Keratinocyte (primary cell): ENCODE results near the gene SMTNL1. TPM values are rescaled to one million over a fixed set of nuclear protein-coding genes. Genes with fewer than 3 reads are reported as not detected.

Experiments used
- DNase-seq: peaks from one replicate; pipeline ENCODE4 v3.0.0-alpha.2; 2011; ENCODE audit warnings: low read depth, missing footprints, low spot score
- FAIRE-seq: peaks from 2 replicates; lab custom pipeline; 2011; peaks lifted over from hg19 to GRCh38; lab: Jason Lieb, UNC
- H2AFZ ChIP-seq: 2 replicates; pipeline ENCODE4 v1.6.0; 2012; ENCODE audit warnings: low read length, control low read depth, inconsistent platforms; ENCODE audit not compliant: control insufficient read depth
- H3K27ac ChIP-seq: 2 replicates; pipeline ENCODE4 v1.5.1; 2011; ENCODE audit warnings: low read length; ENCODE audit not compliant: control insufficient read depth, insufficient read depth
- H3K27me3 ChIP-seq: 3 replicates; pipeline ENCODE4 v1.6.0; 2011; ENCODE audit warnings: low read length; ENCODE audit not compliant: control insufficient read depth, insufficient read depth; ENCODE audit errors: extremely low read depth
- H3K36me3 ChIP-seq, 2 experiments: 2 replicates in 1 of 2; 3 replicates in 1 of 2; pipeline ENCODE4 v1.5.1; 2011; ENCODE audit warnings: low read length in 2 of 2, mild to moderate bottlenecking in 1 of 2; ENCODE audit not compliant: control insufficient read depth in 2 of 2, insufficient read depth in 2 of 2; ENCODE audit errors: extremely low read depth in 1 of 2
- H3K4me1 ChIP-seq: 3 replicates; pipeline ENCODE4 v1.5.1; 2011; ENCODE audit warnings: low read length; ENCODE audit not compliant: control insufficient read depth, insufficient read depth; ENCODE audit errors: extremely low read depth
- H3K4me2 ChIP-seq: 3 replicates; pipeline ENCODE4 v1.6.0; 2011; ENCODE audit warnings: low read depth, low read length; ENCODE audit not compliant: control insufficient read depth, insufficient read depth; ENCODE audit errors: extremely low read depth
- H3K4me3 ChIP-seq, 3 experiments: fragments of 200-600 bp in 1 of 3; sonication (generic) in 1 of 3; 2 replicates in 2 of 3; 3 replicates in 1 of 3; pipeline ENCODE4 v1.5.1; 2011 to 2016; ENCODE audit warnings: low read length in 3 of 3, mild to moderate bottlenecking in 3 of 3, control low read depth in 2 of 3, inconsistent platforms in 1 of 3, low read depth in 1 of 3, mixed read lengths in 1 of 3, mixed run types in 1 of 3, moderate library complexity in 1 of 3; ENCODE audit not compliant: control insufficient read depth in 2 of 3, insufficient read depth in 2 of 3; ENCODE audit errors: extremely low read depth in 1 of 3
- H3K79me2 ChIP-seq: 2 replicates; pipeline ENCODE4 v1.6.0; 2012; ENCODE audit warnings: low read length; ENCODE audit not compliant: control insufficient read depth, insufficient read depth
- H3K9ac ChIP-seq: 3 replicates; pipeline ENCODE4 v1.6.0; 2011; ENCODE audit warnings: low read length; ENCODE audit not compliant: control insufficient read depth, insufficient read depth; ENCODE audit errors: extremely low read depth
- H3K9me1 ChIP-seq: 3 replicates; pipeline ENCODE4 v1.6.0; 2011; ENCODE audit warnings: low read length; ENCODE audit not compliant: control insufficient read depth, insufficient read depth; ENCODE audit errors: extremely low read depth
- H3K9me3 ChIP-seq: 2 replicates; pipeline ENCODE4 v1.5.1; 2012; ENCODE audit warnings: low read depth, low read length; ENCODE audit not compliant: control insufficient read depth
- H4K20me1 ChIP-seq: 3 replicates; pipeline ENCODE4 v1.6.0; 2011; ENCODE audit warnings: low read length; ENCODE audit not compliant: control insufficient read depth, insufficient read depth; ENCODE audit errors: extremely low read depth
- EZH2 ChIP-seq: IDR thresholded peaks from one replicate; pipeline ENCODE4 v1.6.1; 2012; ENCODE audit warnings: inconsistent platforms, mild to moderate bottlenecking, low read length, moderate library complexity
- dilution Hi-C: fragments of 300-500 bp; cut with MboI; formaldehyde crosslinking; loops from one replicate; pipeline ENCODE4 v1.7.0; 2020; ENCODE audit warnings: low sequenced_read_pairs; ENCODE audit not compliant: extremely low pct_ligation_motif_present
- polyA plus RNA-seq, 5 experiments: library from polyadenylated mRNA; depleted of rRNA in 3 of 5; stranded (reverse) in 3 of 5; stranded (forward) in 1 of 5; unstranded in 1 of 5; fragments of >200 nt; gene quantifications; 1 replicate in 1 of 5; 2 replicates in 3 of 5; 3 replicates in 1 of 5; pipeline versions ENCODE4 v1.2.1 to v1.2.3, GENCODE V29; 2011 to 2012; ENCODE audit warnings: missing spikeins in 2 of 5, low read depth in 1 of 5, low replicate concordance in 1 of 5
- TF ChIP-seq, protein P1 (sequence below), 3 experiments: IDR thresholded peaks in 1 of 3; conservative IDR thresholded peaks in 1 of 3; optimal IDR thresholded peaks in 1 of 3; 2 replicates in 2 of 3; 3 replicates in 1 of 3; pipeline versions ENCODE3 to v1.5.1; 2011; ENCODE audit warnings: low read length in 3 of 3, mild to moderate bottlenecking in 3 of 3, moderate library complexity in 2 of 3, control low read depth in 1 of 3, inconsistent platforms in 1 of 3; ENCODE audit not compliant: insufficient read depth in 2 of 3; ENCODE audit errors: extremely low read depth in 1 of 3

Gene SMTNL1
- polyA plus RNA-seq, 1 donor (not counting 4 experiments of a cell fraction or from before 2014, with no cell fraction given): not detected

DNA sequence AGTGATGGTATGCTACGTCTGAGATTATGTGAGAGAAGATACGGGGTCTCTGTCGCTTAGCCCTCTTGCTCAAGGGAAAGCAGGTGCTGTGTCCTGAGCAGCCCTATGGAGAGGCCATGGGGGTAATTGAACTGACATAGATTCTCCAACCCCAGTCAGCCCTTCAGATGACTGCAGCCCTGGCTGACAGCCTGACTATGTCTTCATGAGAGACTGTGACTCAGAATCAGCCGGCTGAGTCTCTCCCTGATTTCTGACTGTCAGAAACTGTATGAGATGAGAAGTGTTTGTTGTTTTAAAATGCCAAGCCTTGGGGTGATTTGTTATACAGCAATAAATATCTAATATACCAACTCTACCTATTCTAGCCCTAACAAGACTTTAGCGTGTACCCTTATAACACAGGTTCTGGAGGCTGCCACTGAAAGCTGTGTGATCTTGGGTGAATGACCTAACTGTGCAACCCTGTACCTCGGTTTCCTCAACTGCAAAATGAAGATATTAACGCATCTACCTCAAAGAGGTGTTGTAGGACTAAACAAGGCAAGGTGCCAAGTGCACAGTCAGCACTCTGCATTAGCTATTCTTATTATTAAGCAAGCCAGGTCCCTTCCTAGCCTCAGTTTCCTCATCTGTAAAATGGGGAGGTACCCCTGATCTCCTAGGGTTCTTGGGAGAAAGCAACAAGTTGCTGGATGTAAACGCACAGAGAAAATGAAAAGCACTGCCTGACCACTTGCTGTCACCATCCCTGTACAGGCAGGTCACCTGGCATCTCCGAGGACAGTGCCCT is 46.7 kb upstream of the SMTNL1 start:
- DNase-seq (no peak), FAIRE-seq (no peak)
- no peaks in the 10 kb centered on the region for H4K20me1 ChIP-seq
- H3K4me1 ChIP-seq: peaks cover 4% of the 10 kb centered on the region
- no peaks in the 10 kb centered on the region for H3K9me3 ChIP-seq
- no peak for TF ChIP-seq EZH2
- TF ChIP-seq, protein P1, sequence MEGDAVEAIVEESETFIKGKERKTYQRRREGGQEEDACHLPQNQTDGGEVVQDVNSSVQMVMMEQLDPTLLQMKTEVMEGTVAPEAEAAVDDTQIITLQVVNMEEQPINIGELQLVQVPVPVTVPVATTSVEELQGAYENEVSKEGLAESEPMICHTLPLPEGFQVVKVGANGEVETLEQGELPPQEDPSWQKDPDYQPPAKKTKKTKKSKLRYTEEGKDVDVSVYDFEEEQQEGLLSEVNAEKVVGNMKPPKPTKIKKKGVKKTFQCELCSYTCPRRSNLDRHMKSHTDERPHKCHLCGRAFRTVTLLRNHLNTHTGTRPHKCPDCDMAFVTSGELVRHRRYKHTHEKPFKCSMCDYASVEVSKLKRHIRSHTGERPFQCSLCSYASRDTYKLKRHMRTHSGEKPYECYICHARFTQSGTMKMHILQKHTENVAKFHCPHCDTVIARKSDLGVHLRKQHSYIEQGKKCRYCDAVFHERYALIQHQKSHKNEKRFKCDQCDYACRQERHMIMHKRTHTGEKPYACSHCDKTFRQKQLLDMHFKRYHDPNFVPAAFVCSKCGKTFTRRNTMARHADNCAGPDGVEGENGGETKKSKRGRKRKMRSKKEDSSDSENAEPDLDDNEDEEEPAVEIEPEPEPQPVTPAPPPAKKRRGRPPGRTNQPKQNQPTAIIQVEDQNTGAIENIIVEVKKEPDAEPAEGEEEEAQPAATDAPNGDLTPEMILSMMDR (optimal IDR thresholded peaks at IDR 0.05 in 1 of 3, IDR thresholded peaks at IDR 0.05 in 1 of 3, conservative IDR thresholded peaks at IDR 0.05 in 1 of 3; ENCODE audit: extremely low read depth in 1 of 3, insufficient read depth in 2 of 3, low read length in 3 of 3): no peak
- no peak overlapping the region for H2AFZ ChIP-seq
- no peak overlapping the region for H3K9ac ChIP-seq
- no peaks in the 10 kb centered on the region for H3K9me1 ChIP-seq
- no peaks in the 10 kb centered on the region for H3K79me2 ChIP-seq
- dilution Hi-C loops: no loop called here
- no peak overlapping the region for H3K27ac ChIP-seq
- no peaks in the 10 kb centered on the region for H3K27me3 ChIP-seq
- H3K36me3 ChIP-seq: no peaks in the 10 kb centered on the region
- H3K4me2 ChIP-seq: no peak overlapping the region
- H3K4me3 ChIP-seq: no peak overlapping the region

DNA sequence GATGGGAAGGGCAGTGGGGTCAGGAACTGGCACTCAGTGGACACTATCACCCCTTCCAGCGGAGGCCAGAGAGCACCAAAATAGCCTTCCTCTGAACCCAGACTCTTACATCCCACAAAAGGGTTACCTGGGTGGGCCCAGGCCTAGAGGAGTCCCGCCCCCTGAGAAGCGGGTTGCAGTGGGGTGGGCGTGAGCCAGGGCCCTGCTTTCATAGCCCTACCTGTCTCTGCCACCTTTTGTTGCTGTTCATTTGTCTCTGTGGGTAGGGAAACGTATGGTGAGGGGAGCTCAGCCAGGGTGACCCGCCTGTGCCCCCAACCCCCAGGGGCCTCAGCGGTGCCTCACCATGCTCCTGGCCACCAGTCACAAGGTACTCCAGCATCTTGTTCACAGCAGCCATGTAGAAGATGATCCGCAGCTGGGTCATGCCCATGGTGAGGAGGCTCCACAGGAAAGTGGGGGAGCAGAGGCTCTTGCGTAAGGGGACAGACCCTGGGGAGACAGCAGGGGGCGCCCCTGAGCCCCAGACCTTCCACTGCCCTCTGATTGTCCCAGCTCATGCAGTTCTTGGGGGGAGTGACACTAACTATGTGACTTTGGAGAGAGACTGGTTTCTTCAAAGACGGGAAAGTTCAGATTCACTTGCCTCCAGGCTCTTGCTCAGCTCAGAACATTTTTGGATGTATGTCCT is 45.9 kb upstream of the SMTNL1 start:
- no peaks in the 10 kb centered on the region for H4K20me1 ChIP-seq
- H3K4me1 ChIP-seq: peaks cover 4% of the 10 kb centered on the region
- H3K27me3 ChIP-seq: no peaks in the 10 kb centered on the region
- H3K9me3 ChIP-seq: no peaks in the 10 kb centered on the region
- no peak for DNase-seq
- H3K9ac ChIP-seq: no peak overlapping the region
- no peak overlapping the region for H3K4me2 ChIP-seq
- H3K79me2 ChIP-seq: no peaks in the 10 kb centered on the region
- no peak overlapping the region for H3K27ac ChIP-seq
- no peaks in the 10 kb centered on the region for H3K36me3 ChIP-seq
- no peak overlapping the region for H3K4me3 ChIP-seq
- FAIRE-seq: no peak
- dilution Hi-C loops: no loop called here
- H2AFZ ChIP-seq: no peak overlapping the region
- TF ChIP-seq, protein P1 (optimal IDR thresholded peaks at IDR 0.05 in 1 of 3, IDR thresholded peaks at IDR 0.05 in 1 of 3, conservative IDR thresholded peaks at IDR 0.05 in 1 of 3; ENCODE audit: extremely low read depth in 1 of 3, insufficient read depth in 2 of 3, low read length in 3 of 3): peak; percentile 73 to 83 (median 76)
- TF ChIP-seq EZH2: no peak
- no peaks in the 10 kb centered on the region for H3K9me1 ChIP-seq
